Left kidney (tissue), 2 donors: ENCODE measurements around the gene PRKG1. TPM values are rescaled to one million over a fixed set of nuclear protein-coding genes. Genes with fewer than 3 reads are reported as not detected.

Experiments used
- DNase-seq: peaks from one replicate; pipeline ENCODE4 v3.0.0-alpha.2; 2013
- polyA plus RNA-seq: library from polyadenylated mRNA; unstranded; fragments of 120-200 nt; gene quantifications from one replicate; pipeline ENCODE4 v1.2.1, GENCODE V29; 2013; ENCODE audit not compliant: insufficient read length

PRKG1 gene
- polyA plus RNA-seq, 1 donor, result 14.9 TPM

- DNase-seq, result no peak
These were observed 686.8 kb downstream of the PRKG1 start for GRCh38 chr10:51760864-51761640.

DNA sequence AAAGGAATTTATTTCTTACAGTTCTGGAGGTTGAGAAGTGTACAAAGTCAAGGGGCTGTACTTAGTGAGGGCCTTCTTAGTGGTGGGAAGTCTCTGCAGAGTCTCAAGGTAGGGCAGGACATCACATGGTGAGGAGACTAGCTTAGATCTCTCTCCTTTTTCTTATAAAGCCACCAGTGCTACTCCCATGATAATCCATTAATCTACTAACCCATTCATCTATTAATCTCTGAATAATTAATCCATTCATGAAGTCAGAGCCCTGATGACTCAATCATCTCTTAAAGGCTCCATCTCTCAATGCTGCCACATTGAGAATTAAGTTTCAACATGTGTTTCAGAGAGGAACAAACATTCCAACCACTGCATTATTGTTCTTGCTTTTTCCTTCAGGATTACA lies 689.5 kb downstream of the PRKG1 start:
- no peak for DNase-seq

GRCh38 chr10:51765284-51765971 lies 691.1 kb downstream of the PRKG1 start:
- DNase-seq, result no peak

DNA sequence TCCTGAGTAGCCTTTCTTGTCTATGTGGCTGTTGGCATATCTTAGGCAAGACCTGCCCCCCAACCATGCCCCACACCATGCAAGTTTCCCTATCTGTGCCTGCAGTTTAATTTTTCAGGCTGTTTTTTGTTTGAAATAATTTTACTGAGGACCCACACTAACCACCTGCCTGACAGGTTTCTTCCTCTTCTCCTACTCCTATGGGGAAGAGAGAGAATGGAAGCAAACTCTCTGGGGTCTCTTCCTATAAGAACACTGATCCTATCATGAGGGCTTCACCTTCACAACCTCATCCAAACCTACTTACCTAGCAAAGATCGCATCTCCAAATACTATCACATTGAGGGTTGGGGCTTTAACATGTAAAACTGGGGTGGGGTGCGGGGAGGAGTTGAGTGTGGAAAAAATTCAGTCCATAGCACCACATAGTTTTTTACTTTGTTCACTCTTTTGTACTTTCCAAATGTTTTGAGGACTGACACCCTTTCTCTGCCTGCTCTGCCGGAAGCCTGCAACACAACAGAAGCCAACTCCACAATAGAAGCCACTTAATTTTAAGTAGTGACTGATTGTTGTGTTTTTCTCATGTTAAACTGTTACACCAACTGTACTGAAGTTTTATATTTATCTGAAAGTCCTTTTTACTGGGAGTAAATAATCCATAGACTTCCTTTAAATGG lies 692.3 kb downstream of the PRKG1 start:
- no peak for DNase-seq

DNA sequence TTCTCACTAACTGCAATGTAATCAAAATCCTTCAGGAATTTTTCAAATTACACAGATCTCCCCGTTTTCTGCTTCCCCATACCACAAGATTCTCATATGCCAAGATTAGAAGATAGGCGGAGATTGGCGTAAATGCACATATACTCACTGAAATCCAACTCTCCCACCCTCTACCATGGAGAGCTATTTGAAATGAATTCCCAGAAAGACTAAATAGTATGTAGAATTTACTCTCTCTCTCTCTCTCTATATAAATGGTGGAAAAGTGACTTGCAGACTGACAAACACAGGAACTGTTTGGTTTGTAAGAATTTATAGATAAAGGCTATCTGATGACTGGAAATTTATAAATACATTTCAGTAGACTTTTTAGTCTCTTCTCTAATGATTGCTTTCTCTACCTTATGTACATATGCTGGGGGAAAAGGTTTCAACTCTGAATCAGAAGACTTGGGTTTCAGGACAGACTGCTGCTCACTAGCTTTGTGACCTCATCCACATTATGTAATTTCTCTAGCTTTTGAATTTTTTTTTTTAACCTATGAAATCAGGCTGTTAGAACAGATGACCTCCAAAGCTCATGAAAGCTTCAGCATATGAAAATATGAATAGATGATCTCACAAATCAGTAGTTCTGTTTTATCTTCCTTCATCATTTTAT lies 692.9 kb downstream of the PRKG1 start:
- no peak for DNase-seq

DNA sequence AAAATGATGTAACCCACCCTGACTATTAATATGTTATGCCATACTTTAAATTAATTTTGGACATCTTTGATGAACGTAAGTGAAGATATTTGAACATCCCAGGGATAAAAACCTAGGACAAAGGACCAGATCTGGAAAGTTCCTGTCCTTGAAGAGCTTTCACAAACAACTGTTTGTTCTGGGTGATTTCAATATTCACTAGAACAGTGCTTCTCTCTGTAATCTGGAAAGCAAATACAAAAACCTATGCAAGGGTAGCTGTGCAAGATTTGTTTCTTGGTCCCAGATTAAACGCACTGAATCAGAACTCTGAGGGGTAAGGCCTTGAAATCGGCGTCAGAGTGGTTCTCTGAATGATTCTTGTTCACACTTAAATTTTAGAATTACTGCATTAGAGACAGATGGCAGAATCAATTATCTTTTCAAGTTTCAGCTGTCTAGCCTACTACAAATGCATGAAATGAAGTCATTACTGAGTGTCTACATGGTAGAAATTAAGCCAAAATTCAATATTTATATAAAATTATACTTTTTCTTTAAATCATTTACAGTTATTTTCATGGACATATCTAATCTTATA lies 694.7 kb downstream of the PRKG1 start:
- no peak for DNase-seq

DNA sequence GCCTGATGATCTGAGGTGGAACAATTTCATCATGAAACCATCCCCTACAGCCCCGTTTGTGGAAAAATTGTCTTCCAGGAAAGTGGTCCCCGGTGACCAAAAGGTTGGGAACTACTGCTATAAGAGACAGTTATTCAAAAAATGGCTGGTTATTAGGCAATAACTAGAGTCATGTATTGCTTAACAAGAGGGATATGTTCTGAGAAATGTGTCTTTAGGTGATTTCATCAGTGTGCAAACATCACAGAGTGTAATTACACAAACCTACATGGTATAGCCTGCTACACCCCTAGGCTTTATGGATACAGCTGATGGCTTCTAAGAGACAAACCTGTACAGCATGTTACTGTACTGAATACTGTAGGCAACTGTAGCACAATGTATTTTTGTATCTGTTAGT lies 696.4 kb downstream of the PRKG1 start:
- no peak for DNase-seq

GRCh38 chr10:51772387-51772786 lies 698.1 kb downstream of the PRKG1 start:
- no peak for DNase-seq

DNA sequence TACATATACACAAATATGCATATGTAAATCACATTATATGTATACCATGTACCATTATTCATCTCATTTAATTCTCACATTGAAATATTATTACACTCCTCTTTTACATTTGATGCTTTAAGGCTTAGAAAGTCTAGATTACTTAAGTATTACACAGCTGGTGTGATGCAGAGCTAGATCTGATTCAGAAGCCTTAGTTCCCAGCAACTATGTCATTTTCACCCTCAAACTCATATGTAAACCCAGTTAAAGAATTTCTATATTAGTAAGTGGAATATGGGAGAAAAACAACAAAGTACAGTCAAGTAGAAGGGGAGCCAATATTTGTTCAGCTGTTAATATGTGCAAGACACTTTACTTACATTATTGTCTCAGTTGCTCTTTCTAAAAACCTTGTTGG lies 699.4 kb downstream of the PRKG1 start:
- DNase-seq, result no peak

DNA sequence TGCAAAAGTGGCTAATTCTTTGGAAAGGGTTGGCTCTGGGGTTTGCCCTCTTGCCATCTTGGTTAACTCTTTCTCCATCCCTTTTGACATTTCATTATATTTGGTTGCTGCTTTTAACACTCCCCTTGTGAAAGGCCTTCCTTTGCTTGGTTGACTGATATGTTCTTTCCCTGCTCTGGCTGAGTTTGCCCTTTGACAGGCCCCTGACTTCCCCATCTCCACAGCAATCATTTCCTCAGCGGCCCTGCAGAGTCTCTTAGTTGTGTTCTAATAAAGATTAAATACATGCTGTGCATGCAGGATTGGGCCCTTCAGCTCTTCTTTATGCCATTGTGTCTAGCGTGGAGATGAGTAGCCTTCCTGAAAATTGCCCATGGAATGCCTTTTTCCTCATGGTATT lies 709.7 kb downstream of the PRKG1 start:
- DNase-seq, result no peak

DNA sequence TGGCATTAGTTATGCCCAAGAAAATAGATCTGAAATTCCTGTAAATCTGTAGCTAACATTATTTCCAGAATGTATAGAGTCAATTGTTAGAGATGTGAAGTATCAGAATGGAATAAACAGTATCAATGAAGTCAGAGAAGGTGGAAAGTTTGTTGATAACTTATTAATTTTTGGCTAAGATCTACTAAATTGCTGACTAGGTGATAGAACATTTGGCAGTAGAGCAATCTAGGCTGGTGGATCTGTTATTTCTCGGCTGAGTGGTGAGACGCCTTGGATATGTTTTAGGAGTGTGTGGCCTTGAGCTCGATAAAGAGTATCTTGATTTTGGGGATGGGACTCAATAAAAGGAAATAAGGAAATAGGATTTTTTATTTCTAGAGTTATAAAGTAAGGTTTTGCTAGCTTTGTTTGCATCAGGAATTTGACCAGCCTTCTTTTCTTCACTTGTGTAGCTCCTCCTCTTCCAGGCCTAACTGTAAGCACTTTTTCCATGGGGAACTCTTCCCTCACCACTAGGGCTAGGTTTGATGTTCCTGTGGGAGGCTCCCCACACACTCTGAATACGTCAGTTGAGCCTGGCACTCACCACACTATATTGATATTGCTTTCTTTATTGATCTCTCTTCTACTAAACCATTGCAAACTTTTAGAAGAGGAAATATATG lies 711.9 kb downstream of the PRKG1 start:
- DNase-seq, result no peak

DNA sequence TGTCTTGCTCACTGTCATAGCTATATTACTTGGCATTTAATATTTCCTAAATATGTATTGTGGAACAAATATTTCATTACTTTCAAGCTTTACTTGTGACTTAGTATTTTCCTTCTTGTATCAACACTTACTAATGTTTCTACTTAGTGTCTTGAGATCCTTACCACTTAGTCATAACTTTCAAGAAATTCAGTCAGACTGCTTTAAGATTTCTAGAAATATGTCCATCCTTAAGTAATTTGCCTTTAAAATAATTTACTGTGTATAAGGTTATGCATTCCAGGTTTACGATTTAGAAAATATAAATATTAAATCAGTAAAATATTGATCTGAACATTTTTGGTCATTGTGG lies 712.4 kb downstream of the PRKG1 start:
- DNase-seq, result no peak

DNA sequence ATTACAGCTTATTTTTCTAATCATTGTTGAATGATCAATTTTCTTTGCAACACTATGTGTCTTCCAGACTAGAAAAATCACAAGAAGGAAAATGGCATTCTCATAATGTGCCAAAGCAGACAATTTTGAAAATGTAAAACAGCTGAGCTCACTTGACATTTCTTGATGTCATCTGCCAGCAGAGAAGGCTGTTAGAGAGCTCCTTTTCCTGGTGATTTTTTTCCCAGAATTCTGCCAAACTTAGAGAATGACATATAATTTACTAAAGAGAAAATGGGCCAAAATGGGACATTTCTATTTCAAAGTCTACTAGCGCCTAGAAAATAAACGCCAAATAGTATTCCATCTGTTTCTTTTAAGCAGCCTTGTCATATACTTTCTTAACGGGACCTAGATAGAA lies 714.0 kb downstream of the PRKG1 start:
- no peak for DNase-seq

GRCh38 chr10:51789118-51789517 lies 714.8 kb downstream of the PRKG1 start:
- DNase-seq, result no peak

DNA sequence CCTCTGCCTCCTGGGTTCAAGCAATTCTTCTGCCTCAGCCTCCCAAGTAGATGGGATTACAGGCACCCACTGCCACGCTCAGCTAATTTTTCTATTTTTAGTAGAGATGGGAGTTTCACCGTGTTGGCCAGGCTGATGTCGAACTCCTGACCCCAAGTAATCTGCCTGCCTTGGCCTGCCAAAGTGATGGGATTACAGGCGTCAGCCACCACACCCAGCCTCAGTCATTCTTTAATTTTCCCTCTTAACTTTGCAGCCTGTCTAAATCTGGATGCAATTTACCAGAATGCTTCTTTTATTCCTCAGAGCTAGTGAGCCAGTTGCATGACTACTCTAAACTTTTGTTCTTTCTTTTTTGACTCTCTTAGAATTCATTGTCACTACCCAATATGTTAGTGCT lies 715.6 kb downstream of the PRKG1 start:
- DNase-seq, result no peak

- DNase-seq, result no peak
These were observed 718.4 kb downstream of the PRKG1 start for GRCh38 chr10:51792678-51793077.

DNA sequence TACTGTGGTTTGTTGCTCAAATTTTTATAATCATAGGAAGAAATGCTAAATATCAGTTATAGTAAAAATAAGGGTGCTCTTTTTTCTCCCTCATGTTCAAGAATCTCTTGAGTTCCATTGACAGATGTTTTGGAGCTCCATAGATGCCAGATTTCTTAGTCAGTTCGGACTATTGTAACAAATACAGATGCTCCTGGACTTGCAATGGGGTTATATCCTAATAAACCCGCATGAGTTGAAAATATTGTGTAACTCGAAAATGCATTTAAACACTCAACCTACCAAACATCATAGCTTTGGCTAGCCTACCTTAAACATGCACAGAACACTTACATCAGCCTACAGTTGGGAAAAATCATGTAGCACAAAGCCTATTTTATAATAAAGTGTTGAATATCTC lies 725.8 kb downstream of the PRKG1 start:
- DNase-seq, result no peak

DNA sequence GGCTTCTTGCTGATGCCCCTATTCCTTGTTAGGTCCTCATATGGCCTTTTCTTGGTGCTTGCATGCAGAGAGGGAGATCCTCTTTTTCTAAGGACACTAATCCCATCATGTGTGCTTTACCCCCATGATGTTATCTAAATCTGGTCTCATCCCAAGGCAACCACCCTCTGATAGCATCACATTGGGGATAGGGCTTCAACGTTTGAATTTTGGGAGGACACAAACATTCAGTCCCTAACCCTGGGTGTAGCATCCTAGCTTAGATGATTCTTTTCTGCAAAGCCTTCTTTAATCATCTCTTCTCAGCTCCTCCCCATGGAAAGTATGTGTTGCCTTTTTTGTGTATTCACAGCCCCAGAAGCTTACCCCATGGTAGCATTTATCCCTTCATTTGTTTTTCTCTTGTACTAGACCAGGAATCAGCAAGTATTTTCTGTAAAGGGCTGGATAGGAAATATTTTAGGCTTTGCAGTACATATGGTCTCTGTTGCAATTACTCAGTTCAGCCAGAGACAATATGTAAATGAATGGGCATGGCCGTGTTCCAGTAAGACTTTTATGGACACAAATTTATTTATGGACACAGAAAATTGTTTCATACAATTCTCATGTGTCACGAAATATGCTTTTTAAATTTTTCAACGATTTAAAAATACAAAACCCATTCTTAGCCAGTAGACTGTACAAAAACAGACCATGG lies 726.6 kb downstream of the PRKG1 start:
- DNase-seq, result no peak

DNA sequence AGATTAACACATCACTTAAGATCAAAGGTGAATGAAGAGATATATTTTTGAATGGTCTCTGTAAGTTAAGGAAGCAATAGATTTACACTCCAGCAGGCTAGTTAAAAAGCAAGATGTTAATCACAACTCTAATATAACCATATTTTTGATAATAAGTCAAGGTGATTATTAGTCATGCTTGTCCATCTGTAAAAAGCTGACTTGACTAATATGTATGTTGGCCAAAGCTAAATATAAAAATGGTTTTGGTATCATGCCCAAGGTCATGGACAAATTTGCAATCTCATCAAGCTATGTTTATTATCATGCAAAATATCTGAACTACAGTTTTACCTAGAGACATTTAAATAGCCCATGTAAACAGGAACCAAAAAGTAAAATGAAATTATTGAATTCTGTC lies 727.7 kb downstream of the PRKG1 start:
- no peak for DNase-seq

GRCh38 chr10:51804866-51805265 lies 730.6 kb downstream of the PRKG1 start:
- DNase-seq, result no peak
